HEK293 (cell line): ENCODE measurements around the gene PVALEF.

Experiments
- ZNF274 ChIP-seq, 2 experiments: fragments of 200-500 bp in 1 of 2; fragments of 450-650 bp in 1 of 2; sonication (Bioruptor generic) in 1 of 2; formaldehyde crosslinking in 1 of 2; IDR thresholded peaks; 2 replicates each; pipeline versions ENCODE4 v1.5.1 to v1.6.1; 2014 to 2016; ENCODE audit warnings: borderline replicate concordance in 1 of 2, inconsistent platforms in 1 of 2, low read length in 1 of 2, missing biosample characterization in 1 of 2, missing genetic modification characterization in 1 of 2
- ZNF341 ChIP-seq: fragments of 450-650 bp; formaldehyde crosslinking; IDR thresholded peaks from 2 replicates; pipeline ENCODE4; 2016; ENCODE audit warnings: low read depth, missing biosample characterization, missing genetic modification characterization
- ZNF621 ChIP-seq: fragments of 450-650 bp; formaldehyde crosslinking; IDR thresholded peaks from 2 replicates; pipeline ENCODE4 v1.5.1; 2017; ENCODE audit warnings: missing biosample characterization, missing genetic modification characterization

GRCh38 chr17:81144423-81144781 is 20.9 kb upstream of the PVALEF start:
- no peak for TF ChIP-seq ZNF621 (tag by site-specific recombination)
- no peak for TF ChIP-seq ZNF341 (tag by site-specific recombination)
- TF ChIP-seq ZNF274 (IDR thresholded peaks at IDR 0.05; ENCODE audit: low read length), result no peak
- TF ChIP-seq ZNF274 (tag by site-specific recombination; IDR thresholded peaks at IDR 0.05; ENCODE audit: borderline replicate concordance), result no peak
